B cell (primary cell): ENCODE results near the gene GTF3A. TPM values are rescaled to one million over a fixed set of nuclear protein-coding genes. Genes with fewer than 3 reads are reported as not detected.

Source experiments
- ATAC-seq: fragments of 200-7000 bp; cut with Tn5 transposase; one replicate; pipeline ENCODE4 v1.10.0; 2021; ENCODE audit warnings: low read depth, mild to moderate bottlenecking, moderate number of reproducible peaks, moderate library complexity
- CTCF ChIA-PET: fragments of 350-600 bp; sonication (Branson Sonifier 250); formaldehyde crosslinking; loops from one replicate; lab custom pipeline; 2021; ENCODE audit warnings: antibody characterized with exemption, inconsistent platforms; lab: Charles Lee
- POLR2A ChIA-PET: fragments of 350-600 bp; sonication (Branson Sonifier 250); formaldehyde crosslinking; loops from one replicate; lab custom pipeline; 2021; ENCODE audit warnings: antibody characterized with exemption; lab: Charles Lee
- DNase-seq: peaks from one replicate; pipeline ENCODE4 v3.0.0; 2013
- H2AFZ ChIP-seq: 2 replicates; pipeline ENCODE4 v1.6.1; 2012; ENCODE audit warnings: mild to moderate bottlenecking, low read depth, low read length; ENCODE audit not compliant: insufficient read depth, poor library complexity, severe bottlenecking
- H3K27ac ChIP-seq, 2 donors: 1 replicate in 1 of 2; 2 replicates in 1 of 2; pipeline ENCODE4 v1.5.1; 2012 to 2013; ENCODE audit warnings: low read length in 2 of 2, mild to moderate bottlenecking in 2 of 2, moderate library complexity in 1 of 2
- H3K27me3 ChIP-seq, 4 experiments: fragments of 200-600 bp in 1 of 4; sonication (generic) in 1 of 4; replicated peaks in 1 of 4; 1 replicate in 2 of 4; 2 replicates in 2 of 4; pipeline versions ENCODE4 v1.6.1 to v1.7.0; 2013 to 2016; ENCODE audit warnings: low read length in 3 of 4, mild to moderate bottlenecking in 2 of 4, mixed read lengths in 1 of 4, moderate library complexity in 1 of 4; ENCODE audit not compliant: insufficient read depth in 4 of 4, control insufficient read depth in 3 of 4; ENCODE audit errors: control extremely low read depth in 1 of 4
- H3K36me3 ChIP-seq, 2 experiments: replicated peaks in 1 of 2; 1 replicate in 1 of 2; 2 replicates in 1 of 2; pipeline versions ENCODE4 v1.6.1 to v1.7.1; 2013; ENCODE audit warnings: low read length in 1 of 2; ENCODE audit not compliant: insufficient read depth in 2 of 2, control insufficient read depth in 1 of 2; ENCODE audit errors: control extremely low read depth in 1 of 2, extremely low read depth in 1 of 2
- H3K4me1 ChIP-seq, 2 donors: fragments of 200-600 bp in 1 of 2; sonication (generic) in 1 of 2; 1 replicate in 1 of 2; 2 replicates in 1 of 2; pipeline versions ENCODE4 v1.5.1 to v1.6.1; 2013 to 2017; ENCODE audit warnings: low read length in 2 of 2; ENCODE audit not compliant: control insufficient read depth in 2 of 2, insufficient read depth in 2 of 2
- H3K4me2 ChIP-seq: replicated peaks from 2 replicates; pipeline ENCODE3; 2012; ENCODE audit warnings: mild to moderate bottlenecking, low read depth, low read length; ENCODE audit not compliant: poor library complexity, severe bottlenecking
- H3K4me3 ChIP-seq, 5 experiments: fragments of 200-600 bp in 1 of 5; sonication (generic) in 1 of 5; 1 replicate in 3 of 5; 2 replicates in 2 of 5; pipeline versions ENCODE4 v1.5.1 to v1.7.0; 2011 to 2016; ENCODE audit warnings: low read length in 4 of 5, mild to moderate bottlenecking in 4 of 5, low read depth in 2 of 5, control low read depth in 1 of 5, moderate library complexity in 1 of 5; ENCODE audit not compliant: insufficient read depth in 1 of 5; ENCODE audit errors: control extremely low read depth in 1 of 5, extremely low read depth in 1 of 5
- H3K79me2 ChIP-seq: fragments of 200-600 bp; sonication (generic); one replicate; pipeline ENCODE4 v1.6.0; 2016; ENCODE audit warnings: low read length; ENCODE audit not compliant: control insufficient read depth, insufficient read depth
- H3K9ac ChIP-seq: fragments of 200-600 bp; sonication (generic); 2 replicates; pipeline ENCODE4 v1.6.1; 2017; ENCODE audit warnings: mild to moderate bottlenecking, low read length, moderate library complexity
- H3K9me3 ChIP-seq, 3 donors: one replicate each; pipeline versions ENCODE4 v1.6.1 to v1.7.1; 2013; ENCODE audit warnings: low read length in 2 of 3; ENCODE audit not compliant: control insufficient read depth in 2 of 3, insufficient read depth in 1 of 3; ENCODE audit errors: control extremely low read depth in 1 of 3
- H4K20me1 ChIP-seq: 2 replicates; pipeline ENCODE4 v1.6.0; 2012; ENCODE audit warnings: mild to moderate bottlenecking, low read length; ENCODE audit not compliant: insufficient read depth, control insufficient read depth, poor library complexity, severe bottlenecking
- H3K27ac Mint-ChIP-seq: one replicate; pipeline ENCODE4 v1.8.0; 2021; ENCODE audit warnings: mixed read lengths
- H3K27me3 Mint-ChIP-seq: one replicate; pipeline ENCODE4 v1.8.0; 2021; ENCODE audit warnings: mixed read lengths
- H3K4me1 Mint-ChIP-seq: one replicate; pipeline ENCODE4 v1.8.0; 2021; ENCODE audit warnings: mixed read lengths
- H3K4me3 Mint-ChIP-seq: one replicate; pipeline ENCODE4 v1.8.0; 2021; ENCODE audit warnings: mixed read lengths
- H3K9me3 Mint-ChIP-seq: one replicate; pipeline ENCODE4 v1.8.0; 2022; ENCODE audit warnings: mixed read lengths; ENCODE audit not compliant: insufficient read depth
- EZH2 ChIP-seq: IDR thresholded peaks from 2 replicates; pipeline ENCODE4 v1.6.1; 2012; ENCODE audit warnings: borderline replicate concordance, low read depth, mild to moderate bottlenecking, moderate library complexity, low read length; ENCODE audit not compliant: insufficient read depth, poor library complexity, severe bottlenecking
- WGBS: methylation state at CpG from one replicate; pipeline ENCODE4 v1.1.5; 2013; ENCODE audit warnings: missing lambda C conversion rate; ENCODE audit not compliant: insufficient coverage; 5-methylcytosine and 5-hydroxymethylcytosine counted together
- intact Hi-C: fragments of 100-400 bp; cut with micrococcal nuclease; formaldehyde crosslinking; loops from one replicate; pipeline ENCODE4 v1.10.0; 2022
- polyA plus RNA-seq: library from polyadenylated mRNA; depleted of rRNA; stranded (reverse); fragments of >200 nt; gene quantifications from 2 replicates; pipeline ENCODE4 v1.2.3, GENCODE V29; 2012
- total RNA-seq, 2 donors: library from RNA; stranded (reverse); fragments of 120-200 nt in 1 of 2; gene quantifications; 1 replicate in 1 of 2; 2 replicates in 1 of 2; pipeline versions ENCODE4 v1.2.3 to v1.2.4, GENCODE V29; 2013 to 2022
- TF ChIP-seq, protein P1 (sequence below): fragments of 200-600 bp; IDR thresholded peaks from one replicate; pipeline ENCODE4 v1.8.0; 2022; ENCODE audit warnings: antibody characterized with exemption, mild to moderate bottlenecking

GTF3A gene
- total and polyA plus RNA-seq, 2 donors (not counting 1 experiment from before 2014, with no cell fraction given): 122 to 169 TPM

- Mint-ChIP-seq H3K4me3 (no peak overlapping the region), H3K27ac (no peak overlapping the region), H3K4me1 (peaks cover 12% of the 10 kb centered on the region), H3K27me3 (peaks cover 32% of the 10 kb centered on the region), H3K9me3 (peaks cover 3% of the 10 kb centered on the region)
- H3K4me1 ChIP-seq: peaks cover 11% of the 10 kb centered on the region in 2 donors
- POLR2A ChIA-PET: interaction anchor here (0.6 kb wide), 1 partner anchor 148 kb away, joined by 3 read pairs; no protein-coding TSS in a partner anchor
- no peaks in the 10 kb centered on the region for H3K79me2 ChIP-seq
- CTCF ChIA-PET: interaction anchor here (0.6 to 8.0 kb wide), 14 partner anchors 20 to 583 kb away, joined by 3 to 119 read pairs (median 4); partner anchors contain the start of gene GTF3A
- DNase-seq: no peak
- ATAC-seq: no peak
- no peaks in the 10 kb centered on the region for H4K20me1 ChIP-seq
- no peak overlapping the region for H3K4me3 ChIP-seq
- intact Hi-C loops: loop anchor here (1.0 to 2.0 kb wide), 6 partner anchors 21 to 421 kb away; partner anchors contain the start of gene MTIF3
- TF ChIP-seq, protein P1, sequence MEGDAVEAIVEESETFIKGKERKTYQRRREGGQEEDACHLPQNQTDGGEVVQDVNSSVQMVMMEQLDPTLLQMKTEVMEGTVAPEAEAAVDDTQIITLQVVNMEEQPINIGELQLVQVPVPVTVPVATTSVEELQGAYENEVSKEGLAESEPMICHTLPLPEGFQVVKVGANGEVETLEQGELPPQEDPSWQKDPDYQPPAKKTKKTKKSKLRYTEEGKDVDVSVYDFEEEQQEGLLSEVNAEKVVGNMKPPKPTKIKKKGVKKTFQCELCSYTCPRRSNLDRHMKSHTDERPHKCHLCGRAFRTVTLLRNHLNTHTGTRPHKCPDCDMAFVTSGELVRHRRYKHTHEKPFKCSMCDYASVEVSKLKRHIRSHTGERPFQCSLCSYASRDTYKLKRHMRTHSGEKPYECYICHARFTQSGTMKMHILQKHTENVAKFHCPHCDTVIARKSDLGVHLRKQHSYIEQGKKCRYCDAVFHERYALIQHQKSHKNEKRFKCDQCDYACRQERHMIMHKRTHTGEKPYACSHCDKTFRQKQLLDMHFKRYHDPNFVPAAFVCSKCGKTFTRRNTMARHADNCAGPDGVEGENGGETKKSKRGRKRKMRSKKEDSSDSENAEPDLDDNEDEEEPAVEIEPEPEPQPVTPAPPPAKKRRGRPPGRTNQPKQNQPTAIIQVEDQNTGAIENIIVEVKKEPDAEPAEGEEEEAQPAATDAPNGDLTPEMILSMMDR: no peak
- no peak for TF ChIP-seq EZH2
- no peak overlapping the region for H3K9ac ChIP-seq
- H2AFZ ChIP-seq: no peak overlapping the region
- H3K27me3 ChIP-seq: peaks cover 0 to 3% (median under 1%) of the 10 kb centered on the region in 4 experiments
- H3K36me3 ChIP-seq: no peaks in the 10 kb centered on the region
- peaks cover 0 to 2% (median 0%) of the 10 kb centered on the region in 3 donors for H3K9me3 ChIP-seq
- no peak overlapping the region for H3K27ac ChIP-seq
- no peak overlapping the region for H3K4me2 ChIP-seq
- WGBS: 97% methylated on average over 5 of the region's 5 CpGs
Measured at GRCh38 chr13:27405546-27406134, 18.8 kb upstream of the GTF3A start.
